ENCODE measurements around the gene GRM7.
"Not testable (repeated sequence)": the region's sequence is repeated elsewhere in the genome, so short reads cannot be mapped to it uniquely, and the experiment has no call there.

GRM7 gene
- 0 reads per million in 2 donors for total RNA-seq

- DNase-seq: no peak
Observed at GRCh38 chr3:6860954-6861624, at the start of gene GRM7. Gene GRM7, plus strand, starts transcription at chr3:6861115.

- DNase-seq: no peak
Observed at GRCh38 chr3:6821411-6821810, 39.5 kb upstream of the GRM7 start.

GRCh38 chr3:6825524-6825923 is 35.4 kb upstream of the GRM7 start:
- no peak for DNase-seq

GRCh38 chr3:6827453-6827852 is 33.5 kb upstream of the GRM7 start:
- DNase-seq: no peak

GRCh38 chr3:6844723-6845122 is 16.2 kb upstream of the GRM7 start:
- no peak for DNase-seq

- DNase-seq: no peak
Observed at GRCh38 chr3:6854184-6854583, 6.7 kb upstream of the GRM7 start.

- no peak for DNase-seq
Observed at GRCh38 chr3:6857510-6857909, 3.4 kb upstream of the GRM7 start.

- DNase-seq: no peak
Observed at GRCh38 chr3:6860149-6860953, 564 bp upstream of the GRM7 start.

- no peak for DNase-seq
Observed at GRCh38 chr3:6861625-6862000, 698 bp downstream of the GRM7 start.

- DNase-seq: no peak
Observed at GRCh38 chr3:6862041-6862879, 1.3 kb downstream of the GRM7 start.

GRCh38 chr3:6862880-6863195 is 1.9 kb downstream of the GRM7 start:
- DNase-seq: no peak

- no peak for DNase-seq
Observed at GRCh38 chr3:6867269-6867668, 6.4 kb downstream of the GRM7 start.

GRCh38 chr3:6878731-6879130 is 17.8 kb downstream of the GRM7 start:
- no peak for DNase-seq

GRCh38 chr3:6912240-6912639 is 51.3 kb downstream of the GRM7 start:
- DNase-seq: no peak

- no peak for DNase-seq
Observed at GRCh38 chr3:6915898-6916297, 55.0 kb downstream of the GRM7 start.

- no peak for DNase-seq
Observed at GRCh38 chr3:6921066-6921465, 60.2 kb downstream of the GRM7 start.

GRCh38 chr3:6921876-6922275 is 61.0 kb downstream of the GRM7 start:
- no peak for DNase-seq

GRCh38 chr3:6928064-6928463 is 67.1 kb downstream of the GRM7 start:
- no peak for DNase-seq

- DNase-seq: no peak
Observed at GRCh38 chr3:6929918-6930317, 69.0 kb downstream of the GRM7 start.

- not testable (repeated sequence) for DNase-seq
Observed at GRCh38 chr3:6935418-6935817, 74.5 kb downstream of the GRM7 start.

- no peak for DNase-seq
Observed at GRCh38 chr3:6935970-6936369, 75.1 kb downstream of the GRM7 start.

- DNase-seq: no peak
Observed at GRCh38 chr3:6962801-6963200, 101.9 kb downstream of the GRM7 start.

- no peak for DNase-seq
Observed at GRCh38 chr3:6965881-6966280, 105.0 kb downstream of the GRM7 start.

GRCh38 chr3:6971933-6972332 is 111.0 kb downstream of the GRM7 start:
- no peak for DNase-seq

Measured in T-helper 2 cell (primary cell).